K562 (cell line): ENCODE results near the gene NALF2. TPM values are rescaled to one million over a fixed set of nuclear protein-coding genes. Genes with fewer than 3 reads are reported as not detected.

Experiments
- ATAC-seq: fragments of 200-7000 bp; cut with Tn5 transposase; 3 replicates; pipeline ENCODE4 v1.9.1; 2020; ENCODE audit warnings: moderate library complexity
- BruUV-seq: library from RNA; stranded (reverse); fragments of 400-500 nt; replicated peaks from 2 replicates; lab custom pipeline; 2021; lab: Mats Ljungman, UMichigan
- CTCF ChIA-PET: fragments of 300-600 bp; formaldehyde crosslinking; extraction: SDS; loops from one replicate; lab custom pipeline; 2021; ENCODE audit warnings: low intra/inter-chr PET ratio; lab: Yijun Ruan, JAX
- POLR2A ChIA-PET: fragments of 300-600, 350-650 bp; sonication (Branson Sonifier 250); formaldehyde crosslinking; extraction: SDS; loops from one replicate; lab custom pipeline; 2021; ENCODE audit warnings: antibody characterized with exemption, inconsistent platforms; lab: Yijun Ruan, JAX
- DNase-seq, 4 experiments: peaks; one replicate each; pipeline versions ENCODE4 v3.0.0 to v3.0.0-alpha.2; 2011 to 2018; ENCODE audit warnings: low spot score in 3 of 4, mixed read lengths in 3 of 4; ENCODE audit errors: extremely low read depth in 1 of 4
- FAIRE-seq: peaks from 2 replicates; lab custom pipeline; 2011; peaks lifted over from hg19 to GRCh38; lab: Jason Lieb, UNC
- H2AFZ ChIP-seq: 2 replicates; pipeline ENCODE4 v1.6.0; 2011; ENCODE audit warnings: low read depth, low read length, control low read depth, inconsistent platforms
- H3K27ac ChIP-seq: fragments of 200-600 bp; 3 replicates; pipeline ENCODE4 v1.8.0; 2011; ENCODE audit warnings: low read depth, mild to moderate bottlenecking, control low read depth, inconsistent platforms, low read length, moderate library complexity, mixed read lengths; ENCODE audit errors: extremely low read depth
- H3K27me3 ChIP-seq, 2 experiments: fragments of 300-600 bp in 1 of 2; 2 replicates in 1 of 2; 3 replicates in 1 of 2; pipeline versions ENCODE4 v1.6.0 to v1.8.0; 2011; ENCODE audit warnings: inconsistent platforms in 2 of 2, low read length in 2 of 2, mild to moderate bottlenecking in 1 of 2, mixed read lengths in 1 of 2, moderate library complexity in 1 of 2; ENCODE audit not compliant: control insufficient read depth in 2 of 2, insufficient read depth in 2 of 2
- H3K36me3 ChIP-seq: fragments of 300-600 bp; 3 replicates; pipeline ENCODE4 v1.8.0; 2011; ENCODE audit warnings: mild to moderate bottlenecking, low read length, inconsistent platforms; ENCODE audit not compliant: control insufficient read depth, insufficient read depth
- H3K4me1 ChIP-seq, 2 experiments: fragments of 200-600 bp in 1 of 2; replicated peaks in 1 of 2; 2 replicates in 1 of 2; 3 replicates in 1 of 2; pipeline versions ENCODE4 v1.5.1 to v1.8.0; 2011; ENCODE audit warnings: inconsistent platforms in 2 of 2, low read length in 2 of 2, mild to moderate bottlenecking in 1 of 2, mixed read lengths in 1 of 2, moderate library complexity in 1 of 2; ENCODE audit not compliant: control insufficient read depth in 2 of 2, insufficient read depth in 2 of 2
- H3K4me2 ChIP-seq: 2 replicates; pipeline ENCODE4 v1.6.1; 2011; ENCODE audit warnings: low read length, control low read depth, inconsistent platforms, mixed read lengths; ENCODE audit not compliant: insufficient read depth
- H3K4me3 ChIP-seq: fragments of 200-600 bp; sonication (generic), shearing (Covaris generic); 2 replicates; pipeline ENCODE4 v1.5.1; 2016; ENCODE audit warnings: control low read depth, inconsistent platforms
- H3K79me2 ChIP-seq: fragments of 200-600 bp; 3 replicates; pipeline ENCODE4 v1.8.0; 2011; ENCODE audit warnings: low read length, inconsistent platforms; ENCODE audit not compliant: control insufficient read depth, insufficient read depth
- H3K9ac ChIP-seq, 2 experiments: 2 replicates each; pipeline versions ENCODE4 v1.6.0 to v1.6.1; 2011; ENCODE audit warnings: low read depth in 2 of 2, low read length in 2 of 2, control low read depth in 1 of 2, inconsistent platforms in 1 of 2, mild to moderate bottlenecking in 1 of 2, mixed read lengths in 1 of 2; ENCODE audit not compliant: insufficient read depth in 1 of 2
- H3K9me1 ChIP-seq: one replicate; pipeline ENCODE4 v1.6.0; 2011; ENCODE audit warnings: inconsistent platforms, mild to moderate bottlenecking, low read length, moderate library complexity; ENCODE audit not compliant: control insufficient read depth, insufficient read depth
- H3K9me3 ChIP-seq: replicated peaks from 2 replicates; pipeline ENCODE4 v1.5.1; 2011; ENCODE audit warnings: low read depth, low read length, inconsistent platforms; ENCODE audit not compliant: control insufficient read depth, insufficient read depth
- H4K20me1 ChIP-seq: replicated peaks from 2 replicates; pipeline ENCODE4 v1.6.1; 2011; ENCODE audit warnings: low read length, inconsistent platforms, mixed read lengths; ENCODE audit not compliant: control insufficient read depth, insufficient read depth
- ARID2 ChIP-seq: fragments of 450-650 bp; IDR thresholded peaks from 2 replicates; pipeline ENCODE4 v1.6.1; 2017; ENCODE audit warnings: antibody characterized with exemption, mild to moderate bottlenecking
- CCNT2 ChIP-seq: IDR thresholded peaks from 2 replicates; pipeline ENCODE4 v1.6.1; 2011; ENCODE audit warnings: borderline replicate concordance, low read depth, mild to moderate bottlenecking, moderate library complexity, mixed read lengths, low read length; ENCODE audit not compliant: insufficient read length; ENCODE audit errors: extremely low read depth
- DDX20 ChIP-seq: fragments of 450-650 bp; IDR thresholded peaks from 2 replicates; pipeline ENCODE4 v1.6.1; 2016; ENCODE audit warnings: missing genetic modification characterization, low read depth, mild to moderate bottlenecking, missing compliant biosample characterization, moderate library complexity
- ELF1 ChIP-seq: fragments of 200-800 bp; sonication (Bioruptor generic); IDR thresholded peaks from 2 replicates; pipeline ENCODE4 v1.6.1; 2016; ENCODE audit warnings: missing genetic modification characterization, missing compliant biosample characterization
- KAT2B ChIP-seq: IDR thresholded peaks from one replicate; pipeline ENCODE4 v1.6.1; 2012; ENCODE audit warnings: low read depth, mild to moderate bottlenecking, control low read depth, inconsistent platforms, low read length, moderate library complexity
- KDM4B ChIP-seq, 2 experiments: fragments of 450-650 bp in 1 of 2; sonication (generic) in 1 of 2; IDR thresholded peaks; 2 replicates each; pipeline ENCODE4 v1.6.1; 2016 to 2017; ENCODE audit warnings: borderline replicate concordance in 2 of 2, antibody characterized with exemption in 1 of 2, low read depth in 1 of 2, mild to moderate bottlenecking in 1 of 2
- NFYB ChIP-seq: IDR thresholded peaks from 2 replicates; pipeline ENCODE4 v1.6.1; 2011; ENCODE audit warnings: mild to moderate bottlenecking, moderate library complexity; ENCODE audit not compliant: insufficient read length; ENCODE audit errors: extremely low read depth
- OTX1 ChIP-seq: fragments of 450-650 bp; formaldehyde crosslinking; IDR thresholded peaks from 2 replicates; pipeline ENCODE4 v1.4.0; 2022; ENCODE audit warnings: mild to moderate bottlenecking
- RBM25 ChIP-seq: fragments of 200-400 bp; formaldehyde crosslinking; IDR thresholded peaks from 2 replicates; pipeline ENCODE4 v1.6.1; 2018; ENCODE audit warnings: low read length, low read depth, moderate library complexity; ENCODE audit not compliant: severe bottlenecking
- TARDBP ChIP-seq: fragments of 450-650 bp; IDR thresholded peaks from 2 replicates; pipeline ENCODE4 v1.6.1; 2016
- ZSCAN32 ChIP-seq: fragments of 450-650 bp; formaldehyde crosslinking; IDR thresholded peaks from 2 replicates; pipeline ENCODE4 v1.4.0; 2020; ENCODE audit warnings: mild to moderate bottlenecking, moderate library complexity
- WGBS: fragments of 100-300 bp; shearing (Covaris generic); methylation state at CpG from one replicate; pipeline ENCODE4 v1.1.6; 2016; ENCODE audit warnings: low coverage, mixed read lengths; ENCODE audit not compliant: insufficient coverage; ENCODE audit errors: missing lambda C conversion rate; 5-methylcytosine and 5-hydroxymethylcytosine counted together
- in situ Hi-C: fragments of 300-500 bp; cut with MboI; formaldehyde crosslinking; loops from 4 replicates; pipeline ENCODE4 v1.15.0; 2018; ENCODE audit warnings: inconsistent platforms, mixed read lengths
- intact Hi-C: fragments of 100-400 bp; cut with micrococcal nuclease; formaldehyde crosslinking; loops from 2 replicates; pipeline ENCODE4 v1.14.2; 2022
- polyA plus RNA-seq, 8 experiments: library from polyadenylated mRNA; depleted of rRNA in 4 of 8; stranded (reverse) in 5 of 8; unstranded in 3 of 8; fragments of >200 nt; fragmentation: Nextera tagmentation in 2 of 8; fragmentation: Illumina TruSeq in 1 of 8; extraction: Ambion mirVana in 2 of 8; extraction: Trizol in 1 of 8; gene quantifications; 2 replicates each; pipeline versions ENCODE4 v1.2.1 to v1.2.3, GENCODE V29; 2011 to 2014; ENCODE audit warnings: inconsistent platforms in 1 of 8, missing spikeins in 1 of 8
- total RNA-seq, 7 experiments: library from RNA; depleted of rRNA in 6 of 7; stranded (reverse); fragments of >200 nt in 6 of 7; fragmentation: Illumina TruSeq in 2 of 7; extraction: Trizol in 2 of 7; gene quantifications; 2 replicates each; pipeline versions ENCODE4 v1.2.1 to v1.2.3, GENCODE V29; 2011 to 2021; ENCODE audit warnings: low replicate concordance in 1 of 7
- TF ChIP-seq, protein P1 (sequence below): fragments of 450-650 bp; IDR thresholded peaks from 2 replicates; pipeline ENCODE4 v1.7.0; 2016; ENCODE audit warnings: borderline replicate concordance
- TF ChIP-seq, protein P2 (sequence below): fragments of 450-650 bp; IDR thresholded peaks from 2 replicates; pipeline ENCODE4 v1.6.1; 2016

Gene NALF2
- total and polyA plus RNA-seq, 9 of the 15 experiments (the other 6 are each of a cell fraction or from before 2014, with no cell fraction given): not detected

DNA sequence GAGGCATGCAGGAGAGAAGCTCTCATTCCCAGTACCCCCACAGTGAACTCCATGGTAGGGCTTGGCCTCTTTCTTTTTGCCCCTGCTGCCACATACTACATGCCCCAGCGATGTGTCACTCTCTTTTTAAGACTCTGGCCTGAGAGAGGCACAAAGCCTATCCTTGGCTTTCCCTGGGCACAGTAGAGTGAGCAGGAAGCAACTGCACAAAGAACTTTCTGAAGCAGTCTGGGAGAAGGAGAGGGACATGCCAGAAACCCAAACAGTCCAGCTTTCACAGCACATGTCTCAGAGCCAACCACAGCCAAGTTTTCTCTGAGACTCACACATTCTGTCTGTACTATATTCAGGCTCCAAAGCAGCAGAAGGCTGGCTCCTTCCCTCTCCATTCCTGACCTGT is 7.9 kb upstream of the NALF2 start (continued):
- TF ChIP-seq, protein P1, sequence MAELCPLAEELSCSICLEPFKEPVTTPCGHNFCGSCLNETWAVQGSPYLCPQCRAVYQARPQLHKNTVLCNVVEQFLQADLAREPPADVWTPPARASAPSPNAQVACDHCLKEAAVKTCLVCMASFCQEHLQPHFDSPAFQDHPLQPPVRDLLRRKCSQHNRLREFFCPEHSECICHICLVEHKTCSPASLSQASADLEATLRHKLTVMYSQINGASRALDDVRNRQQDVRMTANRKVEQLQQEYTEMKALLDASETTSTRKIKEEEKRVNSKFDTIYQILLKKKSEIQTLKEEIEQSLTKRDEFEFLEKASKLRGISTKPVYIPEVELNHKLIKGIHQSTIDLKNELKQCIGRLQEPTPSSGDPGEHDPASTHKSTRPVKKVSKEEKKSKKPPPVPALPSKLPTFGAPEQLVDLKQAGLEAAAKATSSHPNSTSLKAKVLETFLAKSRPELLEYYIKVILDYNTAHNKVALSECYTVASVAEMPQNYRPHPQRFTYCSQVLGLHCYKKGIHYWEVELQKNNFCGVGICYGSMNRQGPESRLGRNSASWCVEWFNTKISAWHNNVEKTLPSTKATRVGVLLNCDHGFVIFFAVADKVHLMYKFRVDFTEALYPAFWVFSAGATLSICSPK: no peak
- TF ChIP-seq TARDBP (no peak), ELF1 (no peak), ARID2 (no peak), KDM4B (IDR thresholded peaks at IDR 0.05; ENCODE audit: borderline replicate concordance in 2 of 2, low read depth in 1 of 2) (no peak)

DNA sequence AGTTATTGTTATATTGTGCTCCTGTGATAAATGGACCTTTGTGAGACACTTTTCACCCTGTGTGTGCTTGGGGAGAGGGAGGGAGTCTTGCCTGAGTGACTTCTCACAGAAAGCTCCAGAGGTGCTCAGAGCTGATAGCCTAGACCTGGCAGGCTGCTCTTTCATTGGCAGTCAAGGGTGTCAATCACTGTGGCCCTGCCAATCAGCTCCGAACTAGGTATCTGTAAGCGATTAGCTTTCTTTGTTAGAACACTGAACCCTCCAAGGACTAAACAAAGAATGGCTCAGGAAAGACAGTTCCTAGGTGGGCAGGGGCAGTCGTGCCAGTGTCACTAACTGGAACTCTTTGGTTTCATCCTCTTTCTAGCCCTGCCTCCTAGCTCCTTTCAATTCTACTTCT is 2.7 kb upstream of the NALF2 start:
- Histone ChIP-seq H3K9me1 (no peaks in the 10 kb centered on the region), H3K4me3 (no peak overlapping the region), H4K20me1 (no peaks in the 10 kb centered on the region), H2AFZ (no peak overlapping the region), H3K9ac (no peak overlapping the region), H3K4me1 (peaks cover 0 to 3% of the 10 kb centered on the region in 2 experiments; a peak in 1 of 5 replicates), H3K9me3 (no peaks in the 10 kb centered on the region), H3K27ac (no peak overlapping the region), H3K36me3 (no peaks in the 10 kb centered on the region), H3K27me3 (no peaks in the 10 kb centered on the region), H3K79me2 (no peaks in the 10 kb centered on the region), H3K4me2 (no peak overlapping the region)
- ATAC-seq (no peak), DNase-seq (peak in 2 of 4 experiments; percentile 6 to 17), FAIRE-seq (no peak)
- no TSS peak for BruUV-seq
- in situ Hi-C loops: no loop called here
- 0% methylated on average over 1 of the region's 3 CpGs for whole genome bisulfite sequencing
- CTCF ChIA-PET: no interaction called here
- intact Hi-C loops: no loop called here
- POLR2A ChIA-PET: no interaction called here
- TF ChIP-seq DDX20 (tag) (no peak), KAT2B (no peak), NFYB (peak; percentile 64), CCNT2 (no peak), RBM25 (peak; percentile 17), ZSCAN32 (no peak), OTX1 (CRISPR knock-in tag) (no peak)
- TF ChIP-seq, protein P2, sequence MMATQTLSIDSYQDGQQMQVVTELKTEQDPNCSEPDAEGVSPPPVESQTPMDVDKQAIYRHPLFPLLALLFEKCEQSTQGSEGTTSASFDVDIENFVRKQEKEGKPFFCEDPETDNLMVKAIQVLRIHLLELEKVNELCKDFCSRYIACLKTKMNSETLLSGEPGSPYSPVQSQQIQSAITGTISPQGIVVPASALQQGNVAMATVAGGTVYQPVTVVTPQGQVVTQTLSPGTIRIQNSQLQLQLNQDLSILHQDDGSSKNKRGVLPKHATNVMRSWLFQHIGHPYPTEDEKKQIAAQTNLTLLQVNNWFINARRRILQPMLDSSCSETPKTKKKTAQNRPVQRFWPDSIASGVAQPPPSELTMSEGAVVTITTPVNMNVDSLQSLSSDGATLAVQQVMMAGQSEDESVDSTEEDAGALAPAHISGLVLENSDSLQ: peak; percentile 93
